ENCODE measurements around the gene KPTN. TPM values are rescaled to one million over a fixed set of nuclear protein-coding genes. Genes with fewer than 3 reads are reported as not detected.

KPTN gene
- total and polyA plus RNA-seq, 2 of the 8 experiments (the other 6 are each of a cell fraction or from before 2014, with no cell fraction given): 23.6 to 31.3 TPM

DNA sequence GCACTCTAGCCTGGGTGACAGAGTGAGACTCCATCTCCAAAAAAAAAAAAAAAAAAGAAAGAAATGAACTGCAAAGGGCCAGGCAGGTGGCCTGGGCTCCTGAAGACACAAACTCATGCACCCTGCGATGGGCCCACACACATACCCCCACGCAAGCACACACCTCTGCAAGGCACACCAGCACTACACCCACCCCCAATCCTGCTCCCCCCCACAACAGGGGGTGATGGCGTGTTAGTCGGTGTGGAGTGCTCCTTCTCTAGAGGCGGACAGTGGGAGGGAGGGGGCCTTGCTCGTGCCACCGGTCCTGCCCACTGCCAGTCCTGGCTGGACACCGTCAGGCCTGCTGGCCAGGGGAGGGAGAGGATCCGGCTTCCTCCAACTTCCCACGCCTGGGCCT, 10.7 kb downstream of the KPTN start:
- TF ChIP-seq TCF12 (IDR thresholded peaks at IDR 0.05; ENCODE audit: low read depth, low read length): no peak
- TF ChIP-seq NRF1 (IDR thresholded peaks at IDR 0.05; ENCODE audit: low read depth, low read length): no peak
- no peak for TF ChIP-seq SRF (IDR thresholded peaks at IDR 0.05; ENCODE audit: low read depth, low read length)
- TF ChIP-seq SIX5 (IDR thresholded peaks at IDR 0.05; ENCODE audit: low read depth, low read length): no peak
- TF ChIP-seq SUZ12 (IDR thresholded peaks at IDR 0.05; ENCODE audit: low read length): no peak
- TF ChIP-seq CEBPB (IDR thresholded peaks at IDR 0.05; ENCODE audit: low read depth, low read length): no peak
- TF ChIP-seq SIRT6 (IDR thresholded peaks at IDR 0.05; ENCODE audit: low read length): no peak
- no peak for TF ChIP-seq CTBP2 (IDR thresholded peaks at IDR 0.05; ENCODE audit: borderline replicate concordance, insufficient read depth, insufficient read length, low read length)
- TF ChIP-seq SP2 (IDR thresholded peaks at IDR 0.05; ENCODE audit: low read length): no peak
- TF ChIP-seq, protein P1, sequence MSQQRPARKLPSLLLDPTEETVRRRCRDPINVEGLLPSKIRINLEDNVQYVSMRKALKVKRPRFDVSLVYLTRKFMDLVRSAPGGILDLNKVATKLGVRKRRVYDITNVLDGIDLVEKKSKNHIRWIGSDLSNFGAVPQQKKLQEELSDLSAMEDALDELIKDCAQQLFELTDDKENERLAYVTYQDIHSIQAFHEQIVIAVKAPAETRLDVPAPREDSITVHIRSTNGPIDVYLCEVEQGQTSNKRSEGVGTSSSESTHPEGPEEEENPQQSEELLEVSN (IDR thresholded peaks at IDR 0.05): no peak
- TF ChIP-seq, protein P2, sequence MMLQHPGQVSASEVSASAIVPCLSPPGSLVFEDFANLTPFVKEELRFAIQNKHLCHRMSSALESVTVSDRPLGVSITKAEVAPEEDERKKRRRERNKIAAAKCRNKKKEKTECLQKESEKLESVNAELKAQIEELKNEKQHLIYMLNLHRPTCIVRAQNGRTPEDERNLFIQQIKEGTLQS (IDR thresholded peaks at IDR 0.05; ENCODE audit: insufficient read depth, low read depth, low read length): no peak
- Histone ChIP-seq H4K8ac (ENCODE audit: extremely low read depth, insufficient read depth, low read length) (no peak overlapping the region), H3K9ac (replicated peaks in 1 of 4; ENCODE audit: extremely low read depth in 1 of 4, low read depth in 3 of 4, low read length in 3 of 4) (no peak overlapping the region), H2AFZ (ENCODE audit: low read length) (no peak overlapping the region), H3K79me1 (ENCODE audit: low read depth, low read length) (no peaks in the 10 kb centered on the region), H3K23ac (ENCODE audit: insufficient read length) (no peak overlapping the region), H2BK15ac (ENCODE audit: low read length) (no peak overlapping the region), H4K91ac (replicated peaks; ENCODE audit: insufficient read length, low read length) (no peak overlapping the region), H2BK20ac (ENCODE audit: low read length) (no peak overlapping the region), H3K18ac (ENCODE audit: extremely low read depth, low read length) (no peak overlapping the region), H2BK5ac (ENCODE audit: low read depth, low read length) (no peak overlapping the region), H2AK5ac (ENCODE audit: low read depth, low read length) (no peak overlapping the region), H3K23me2 (ENCODE audit: low read depth, low read length) (peaks cover 7% of the 10 kb centered on the region; the same call in 1 of the 2 replicates), H3K9me3 (ENCODE audit: insufficient read depth in 2 of 2, low read depth in 1 of 2, low read length in 1 of 2) (no peaks in the 10 kb centered on the region), H4K5ac (ENCODE audit: insufficient read length, low read depth, low read length) (no peak overlapping the region), H2BK12ac (ENCODE audit: low read depth, low read length) (no peak overlapping the region), H3K27ac (ENCODE audit: low read depth, low read length) (no peak overlapping the region), H3K79me2 (ENCODE audit: control insufficient read depth in 1 of 2, insufficient read depth in 2 of 2, low read length in 2 of 2) (no peaks in the 10 kb centered on the region), H3K4me2 (ENCODE audit: insufficient read depth in 1 of 2, low read depth in 2 of 2, low read length in 2 of 2) (no peak overlapping the region), H3K27me3 (replicated peaks in 1 of 4; ENCODE audit: control insufficient read depth in 3 of 4, extremely low read depth in 1 of 4, insufficient read depth in 3 of 4, low read length in 3 of 4) (peaks cover 0 to 5% (median 3%) of the 10 kb centered on the region in 4 experiments; a peak in 3 of 7 replicates), H3K36me3 (ENCODE audit: control insufficient read depth in 2 of 4, insufficient read depth in 4 of 4, low read length in 3 of 4) (peaks cover 0 to 2% (median under 1%) of the 10 kb centered on the region in 4 experiments; a peak in 1 of 8 replicates), H3K4me1 (replicated peaks in 1 of 4; ENCODE audit: control insufficient read depth in 3 of 4, insufficient read depth in 4 of 4, low read length in 3 of 4) (peaks cover 4 to 29% (median 17%) of the 10 kb centered on the region in 4 experiments), H3K56ac (replicated peaks; ENCODE audit: insufficient read length, low read depth, low read length) (no peak overlapping the region), H3K14ac (ENCODE audit: insufficient read length) (no peak overlapping the region), H3K4ac (replicated peaks; ENCODE audit: insufficient read length, low read depth, low read length) (no peak overlapping the region), H3K4me3 (ENCODE audit: extremely low read depth in 1 of 4, insufficient read depth in 2 of 4, low read depth in 3 of 4, low read length in 4 of 4) (no peak overlapping the region), H4K20me1 (replicated peaks in 1 of 2; ENCODE audit: control insufficient read depth in 1 of 2, insufficient read depth in 2 of 2, low read length in 2 of 2) (peaks cover 0 to 2% of the 10 kb centered on the region in 2 experiments), H2BK120ac (replicated peaks; ENCODE audit: low read depth, low read length) (no peak overlapping the region)
- WGBS, 2 experiments (ENCODE audit: extremely low coverage in 1 of 2, insufficient coverage in 1 of 2, insufficient read length in 1 of 2, insufficient replicate concordance in 2 of 2, low coverage in 1 of 2, low lambda C conversion rate in 2 of 2, missing lambda C conversion rate in 1 of 2): 77% methylated on average over 8 of the region's 10 CpGs; no CpG with 5 or more reads in 1 of the 2 experiments
- POLR2A ChIA-PET (ENCODE audit: partially characterized antibody): interaction anchor here (1.2 to 1.8 kb wide), 3 partner anchors 11 to 25 kb away, joined by 4 to 6 read pairs (median 6); partner anchors contain the start of gene KPTN
- FAIRE-seq: no peak
- CTCF ChIA-PET (ENCODE audit: partially characterized antibody): interaction anchor here (1.7 to 11.5 kb wide), 5 partner anchors 10 to 240 kb away, joined by 3 to 80 read pairs (median 4); partner anchors contain the start of genes EHD2 and KPTN
- no peak for DNase-seq (ENCODE audit: low read depth in 1 of 2, low spot score in 2 of 2)

All from H1 (cell line).